GM06990 (cell line): Measurements from ENCODE around the gene MED20.
A peak's percentile ranks its signal among the peaks of the same experiment; 100 is the strongest.

Experiments used
- DNase-seq: peaks from one replicate; pipeline ENCODE4 v3.0.0-alpha.2; 2011; ENCODE audit not compliant: insufficient read length; ENCODE audit errors: extremely low read depth
- H3K27me3 ChIP-seq: replicated peaks from 2 replicates; pipeline ENCODE4 v1.6.0; 2011; ENCODE audit warnings: low read length; ENCODE audit not compliant: control insufficient read depth, insufficient read depth
- H3K36me3 ChIP-seq: 2 replicates; pipeline ENCODE4 v1.5.1; 2011; ENCODE audit warnings: low read length; ENCODE audit not compliant: control insufficient read depth, insufficient read depth
- H3K4me3 ChIP-seq: replicated peaks from 2 replicates; pipeline ENCODE4 v1.5.1; 2011; ENCODE audit warnings: low read depth, mild to moderate bottlenecking, control low read depth, low read length
- CTCF ChIP-seq: IDR thresholded peaks from 2 replicates; pipeline ENCODE4 v1.5.1; 2011; ENCODE audit warnings: low read length, control low read depth, mild to moderate bottlenecking, inconsistent platforms; ENCODE audit not compliant: insufficient read depth, poor library complexity, severe bottlenecking

The MED20 gene

GRCh38 chr6:41927253-41927652 is 6.3 kb upstream of the MED20 start:
- no peak for TF ChIP-seq CTCF
- Histone ChIP-seq H3K4me3 (no peak overlapping the region), H3K27me3 (no peaks in the 10 kb centered on the region), H3K36me3 (peaks cover 33% of the 10 kb centered on the region)
- DNase-seq: no peak

GRCh38 chr6:41922154-41922553 is 1.2 kb upstream of the MED20 start:
- no peak for DNase-seq
- H3K27me3 ChIP-seq: no peaks in the 10 kb centered on the region
- no peak for TF ChIP-seq CTCF
- peaks cover 11% of the 10 kb centered on the region for H3K36me3 ChIP-seq
- H3K4me3 ChIP-seq: peak overlapping the region; percentile 83

GRCh38 chr6:41921712-41921998 is 716 bp upstream of the MED20 start:
- no peaks in the 10 kb centered on the region for H3K27me3 ChIP-seq
- DNase-seq: no peak
- H3K4me3 ChIP-seq: peak overlapping the region; percentile 83
- H3K36me3 ChIP-seq: peaks cover 11% of the 10 kb centered on the region
- no peak for TF ChIP-seq CTCF

- H3K4me3 ChIP-seq: no peak overlapping the region
- no peaks in the 10 kb centered on the region for H3K27me3 ChIP-seq
- H3K36me3 ChIP-seq: peaks cover 2% of the 10 kb centered on the region; the same call in 1 of the 2 replicates
- DNase-seq: no peak
- TF ChIP-seq CTCF: no peak
These were observed 3.4 kb downstream of the MED20 start for GRCh38 chr6:41917528-41917927.

- no peak for TF ChIP-seq CTCF
- Histone ChIP-seq H3K36me3 (peaks cover 2% of the 10 kb centered on the region; the same call in 1 of the 2 replicates), H3K27me3 (no peaks in the 10 kb centered on the region), H3K4me3 (no peak overlapping the region)
- no peak for DNase-seq
These were observed 5.9 kb downstream of the MED20 start for GRCh38 chr6:41914869-41915530.

- no peak for TF ChIP-seq CTCF
- Histone ChIP-seq H3K27me3 (no peaks in the 10 kb centered on the region), H3K36me3 (peaks cover 2% of the 10 kb centered on the region; the same call in 1 of the 2 replicates), H3K4me3 (no peak overlapping the region)
- no peak for DNase-seq
These were observed 6.6 kb downstream of the MED20 start for GRCh38 chr6:41914343-41914742.
